HEK293 (cell line): ENCODE data around the gene PACS1.

Experiments
- CTCF ChIA-PET: fragments of 350-600 bp; formaldehyde crosslinking; extraction: SDS; loops from one replicate; lab custom pipeline; 2021; ENCODE audit warnings: antibody characterized with exemption; lab: Yijun Ruan, JAX
- POLR2A ChIA-PET: fragments of 300-600 bp; formaldehyde crosslinking; extraction: SDS; loops from one replicate; lab custom pipeline; 2020; ENCODE audit warnings: antibody characterized with exemption, inconsistent platforms; lab: Yijun Ruan, JAX
- H3K27ac ChIP-seq: fragments of 200-500 bp; sonication (Bioruptor generic); 2 replicates; pipeline ENCODE4 v1.5.1; 2014; ENCODE audit warnings: low read depth, low read length, control low read depth, inconsistent platforms; ENCODE audit errors: extremely low read depth
- H3K36me3 ChIP-seq, 2 experiments: fragments of 200-500 bp in 1 of 2; sonication (Bioruptor generic) in 1 of 2; 1 replicate in 1 of 2; 2 replicates in 1 of 2; pipeline ENCODE4 v1.5.1; 2014 to 2017; ENCODE audit warnings: inconsistent platforms in 2 of 2, low read length in 2 of 2; ENCODE audit not compliant: control insufficient read depth in 2 of 2, insufficient read depth in 1 of 2
- H3K4me1 ChIP-seq: fragments of 200-500 bp; sonication (Bioruptor generic); 2 replicates; pipeline ENCODE4 v1.5.1; 2014; ENCODE audit warnings: mild to moderate bottlenecking, low read length, inconsistent platforms; ENCODE audit not compliant: control insufficient read depth, insufficient read depth
- H3K4me3 ChIP-seq: 2 replicates; pipeline ENCODE4 v1.5.1; 2011; ENCODE audit warnings: low read depth, mild to moderate bottlenecking, control low read depth, low read length, moderate library complexity
- H3K9me3 ChIP-seq: fragments of 200-500 bp; sonication (Bioruptor generic); 2 replicates; pipeline ENCODE4 v1.5.1; 2014; ENCODE audit warnings: low read depth, low read length, inconsistent platforms; ENCODE audit not compliant: control insufficient read depth, insufficient read depth
- EGR2 ChIP-seq: fragments of 450-650 bp; formaldehyde crosslinking; IDR thresholded peaks from 2 replicates; pipeline ENCODE4 v1.5.1; 2016; ENCODE audit warnings: low read depth, missing biosample characterization, missing genetic modification characterization
- KLF10 ChIP-seq: fragments of 450-650 bp; IDR thresholded peaks from 2 replicates; pipeline ENCODE4 v1.5.1; 2018; ENCODE audit warnings: missing biosample characterization, mild to moderate bottlenecking, missing genetic modification characterization
- SETDB1 ChIP-seq: IDR thresholded peaks from one replicate; pipeline ENCODE4 v1.6.1; 2017; ENCODE audit warnings: mild to moderate bottlenecking, low read length, moderate library complexity, mixed read lengths; ENCODE audit not compliant: insufficient read length
- WT1 ChIP-seq: fragments of 450-650 bp; formaldehyde crosslinking; IDR thresholded peaks from 2 replicates; pipeline ENCODE4 v1.5.1; 2016; ENCODE audit warnings: missing biosample characterization, missing genetic modification characterization
- ZBTB20 ChIP-seq: fragments of 450-650 bp; formaldehyde crosslinking; IDR thresholded peaks from 2 replicates; pipeline ENCODE4 v1.5.1; 2016; ENCODE audit warnings: missing biosample characterization, missing genetic modification characterization
- ZFP3 ChIP-seq: fragments of 450-650 bp; formaldehyde crosslinking; IDR thresholded peaks from 2 replicates; pipeline ENCODE4 v1.5.1; 2016; ENCODE audit warnings: low read depth, missing biosample characterization, missing genetic modification characterization
- ZFP41 ChIP-seq: fragments of 450-650 bp; formaldehyde crosslinking; IDR thresholded peaks from 2 replicates; pipeline ENCODE4 v1.5.1; 2016; ENCODE audit warnings: missing biosample characterization, missing genetic modification characterization, borderline replicate concordance
- ZNF121 ChIP-seq: fragments of 450-650 bp; formaldehyde crosslinking; IDR thresholded peaks from 2 replicates; pipeline ENCODE4 v1.5.1; 2016; ENCODE audit warnings: missing biosample characterization, missing genetic modification characterization
- ZNF155 ChIP-seq: fragments of 450-650 bp; formaldehyde crosslinking; IDR thresholded peaks from 2 replicates; pipeline ENCODE4 v1.5.1; 2016; ENCODE audit warnings: missing biosample characterization, missing genetic modification characterization
- ZNF184 ChIP-seq: fragments of 450-650 bp; IDR thresholded peaks from 2 replicates; pipeline ENCODE4 v1.5.1; 2018; ENCODE audit warnings: missing biosample characterization, mild to moderate bottlenecking, missing genetic modification characterization
- ZNF23 ChIP-seq: fragments of 450-650 bp; formaldehyde crosslinking; IDR thresholded peaks from 2 replicates; pipeline ENCODE4 v1.5.1; 2016; ENCODE audit warnings: missing biosample characterization, missing genetic modification characterization, borderline replicate concordance
- ZNF341 ChIP-seq: fragments of 450-650 bp; formaldehyde crosslinking; IDR thresholded peaks from 2 replicates; pipeline ENCODE4; 2016; ENCODE audit warnings: low read depth, missing biosample characterization, missing genetic modification characterization
- ZNF404 ChIP-seq: fragments of 450-650 bp; formaldehyde crosslinking; IDR thresholded peaks from 2 replicates; pipeline ENCODE4 v1.5.1; 2017; ENCODE audit warnings: missing biosample characterization, missing genetic modification characterization
- ZNF48 ChIP-seq: fragments of 450-650 bp; formaldehyde crosslinking; IDR thresholded peaks from 2 replicates; pipeline ENCODE4 v1.5.1; 2016; ENCODE audit warnings: missing biosample characterization, missing genetic modification characterization
- ZNF501 ChIP-seq: fragments of 450-650 bp; formaldehyde crosslinking; IDR thresholded peaks from 2 replicates; pipeline ENCODE4 v1.5.1; 2016; ENCODE audit warnings: missing biosample characterization, missing genetic modification characterization
- ZNF596 ChIP-seq: fragments of 450-650 bp; IDR thresholded peaks from 2 replicates; pipeline ENCODE4 v1.5.0; 2018; ENCODE audit warnings: missing biosample characterization, mild to moderate bottlenecking, missing genetic modification characterization, moderate library complexity
- TF ChIP-seq, protein P1 (sequence below): fragments of 450-650 bp; formaldehyde crosslinking; IDR thresholded peaks from 2 replicates; pipeline ENCODE4 v1.5.1; 2016; ENCODE audit warnings: missing biosample characterization, missing genetic modification characterization
- TF ChIP-seq, protein P2 (sequence below): fragments of 450-650 bp; formaldehyde crosslinking; IDR thresholded peaks from 2 replicates; pipeline ENCODE4 v1.5.1; 2016; ENCODE audit warnings: missing biosample characterization, missing genetic modification characterization, borderline replicate concordance
- TF ChIP-seq, protein P3 (sequence below): fragments of 450-650 bp; formaldehyde crosslinking; IDR thresholded peaks from 2 replicates; pipeline ENCODE4 v1.5.1; 2016; ENCODE audit warnings: missing biosample characterization, missing genetic modification characterization
- TF ChIP-seq, protein P4 (sequence below): fragments of 450-650 bp; formaldehyde crosslinking; IDR thresholded peaks from 2 replicates; pipeline ENCODE4; 2016; ENCODE audit warnings: missing biosample characterization, missing genetic modification characterization
- TF ChIP-seq, protein P5 (sequence below): fragments of 450-650 bp; formaldehyde crosslinking; IDR thresholded peaks from 2 replicates; pipeline ENCODE4 v1.5.1; 2016; ENCODE audit warnings: missing biosample characterization, missing genetic modification characterization

PACS1 gene

DNA sequence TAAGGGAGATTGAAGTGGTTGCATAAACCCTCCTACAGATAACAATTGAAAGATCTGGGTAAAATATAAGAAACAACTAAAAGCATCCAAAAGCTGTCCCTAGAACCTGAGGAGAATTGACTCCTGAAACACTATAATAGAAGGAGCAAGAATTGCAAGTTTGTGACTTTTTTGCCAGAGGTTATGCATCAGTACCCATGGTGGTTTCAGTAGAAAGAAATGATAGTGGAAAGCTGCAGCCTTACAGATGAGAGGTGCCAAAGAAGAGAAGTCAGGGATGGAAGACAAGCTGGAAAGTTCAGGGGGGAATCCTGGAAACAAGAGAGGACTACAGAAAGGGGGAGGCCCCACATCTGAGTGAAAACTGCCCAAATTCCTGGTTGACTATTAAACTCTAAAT lies 80.7 kb downstream of the PACS1 start (continued):
- TF ChIP-seq, protein P1, sequence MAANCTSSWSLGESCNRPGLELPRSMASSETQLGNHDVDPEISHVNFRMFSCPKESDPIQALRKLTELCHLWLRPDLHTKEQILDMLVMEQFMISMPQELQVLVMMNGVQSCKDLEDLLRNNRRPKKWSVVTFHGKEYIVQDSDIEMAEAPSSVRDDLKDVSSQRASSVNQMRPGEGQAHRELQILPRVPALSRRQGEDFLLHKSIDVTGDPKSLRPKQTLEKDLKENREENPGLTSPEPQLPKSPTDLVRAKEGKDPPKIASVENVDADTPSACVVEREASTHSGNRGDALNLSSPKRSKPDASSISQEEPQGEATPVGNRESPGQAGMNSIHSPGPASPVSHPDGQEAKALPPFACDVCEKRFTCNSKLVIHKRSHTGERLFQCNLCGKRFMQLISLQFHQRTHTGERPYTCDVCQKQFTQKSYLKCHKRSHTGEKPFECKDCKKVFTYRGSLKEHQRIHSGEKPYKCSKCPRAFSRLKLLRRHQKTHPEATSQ: no peak
- TF ChIP-seq ZNF155 (tag by site-specific recombination) (no peak), SETDB1 (no peak), EGR2 (tag by site-specific recombination) (no peak), ZNF501 (tag by site-specific recombination) (no peak), WT1 (tag by site-specific recombination) (no peak), ZFP3 (tag by site-specific recombination) (no peak)

DNA sequence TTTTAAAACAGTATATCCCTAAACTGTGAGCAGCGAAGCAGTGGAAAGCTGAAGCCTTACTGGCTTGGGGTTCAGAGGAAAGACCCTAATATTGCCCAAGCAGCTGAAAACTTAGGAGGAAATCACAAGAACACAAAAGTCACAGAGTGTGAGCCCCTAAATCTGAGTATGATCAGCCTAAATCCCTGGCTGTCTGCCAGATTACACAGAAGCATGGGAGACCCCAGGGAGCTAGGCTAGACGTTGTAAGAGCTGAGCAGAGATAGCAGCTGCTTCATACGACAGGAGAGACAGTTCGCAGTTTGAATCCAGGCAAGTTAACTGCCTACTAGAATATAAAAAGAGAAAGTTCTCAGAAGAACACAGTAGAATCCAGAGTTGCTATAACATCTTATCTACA lies 81.2 kb downstream of the PACS1 start:
- peak; percentile 60 for TF ChIP-seq ZBTB20
- TF ChIP-seq, protein P2, sequence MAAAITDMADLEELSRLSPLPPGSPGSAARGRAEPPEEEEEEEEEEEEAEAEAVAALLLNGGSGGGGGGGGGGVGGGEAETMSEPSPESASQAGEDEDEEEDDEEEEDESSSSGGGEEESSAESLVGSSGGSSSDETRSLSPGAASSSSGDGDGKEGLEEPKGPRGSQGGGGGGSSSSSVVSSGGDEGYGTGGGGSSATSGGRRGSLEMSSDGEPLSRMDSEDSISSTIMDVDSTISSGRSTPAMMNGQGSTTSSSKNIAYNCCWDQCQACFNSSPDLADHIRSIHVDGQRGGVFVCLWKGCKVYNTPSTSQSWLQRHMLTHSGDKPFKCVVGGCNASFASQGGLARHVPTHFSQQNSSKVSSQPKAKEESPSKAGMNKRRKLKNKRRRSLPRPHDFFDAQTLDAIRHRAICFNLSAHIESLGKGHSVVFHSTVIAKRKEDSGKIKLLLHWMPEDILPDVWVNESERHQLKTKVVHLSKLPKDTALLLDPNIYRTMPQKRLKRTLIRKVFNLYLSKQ (tag by site-specific recombination): no peak
- peak; percentile 47; the same call in 1 of the 2 replicates for TF ChIP-seq ZNF341
- TF ChIP-seq, all 188 proteins: peak for 2
- H3K36me3 ChIP-seq: no peaks in the 10 kb centered on the region
- no peaks in the 10 kb centered on the region for H3K9me3 ChIP-seq
- H3K4me3 ChIP-seq: no peak overlapping the region
- H3K4me1 ChIP-seq: no peaks in the 10 kb centered on the region; the same call in 1 of the 2 replicates
- ChIA-PET POLR2A (interaction anchor here (0.6 kb wide), 1 partner anchor 119 kb away, joined by 6 read pairs; no protein-coding TSS in a partner anchor), CTCF (interaction anchor here (0.5 to 1.2 kb wide), 5 partner anchors 16 to 445 kb away, joined by 3 to 5 read pairs (median 3); no protein-coding TSS in a partner anchor)
- no peak overlapping the region for H3K27ac ChIP-seq

DNA sequence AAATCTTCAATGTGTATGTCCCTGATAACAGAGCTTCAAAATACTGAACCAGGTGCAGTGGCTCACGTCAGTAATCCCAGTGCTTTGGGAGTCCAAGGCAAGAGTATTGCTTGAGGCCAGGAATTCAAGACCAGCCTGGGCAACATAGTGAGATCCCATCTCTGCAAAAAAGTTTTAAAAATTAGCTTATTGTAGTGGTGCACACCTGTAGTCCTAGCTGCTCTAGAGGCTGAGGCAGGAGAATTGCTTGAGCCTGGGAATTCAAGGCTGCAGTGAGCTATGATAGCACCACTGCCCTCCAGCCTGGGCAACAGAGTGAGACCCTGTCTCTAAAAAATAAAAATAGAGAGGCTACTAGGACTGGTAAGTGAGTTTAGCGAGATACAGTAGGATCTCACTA lies 84.0 kb downstream of the PACS1 start:
- no peaks in the 10 kb centered on the region for H3K9me3 ChIP-seq
- POLR2A ChIA-PET: interaction anchor here (0.6 kb wide), 1 partner anchor 306 kb away, joined by 4 read pairs; no protein-coding TSS in a partner anchor
- CTCF ChIA-PET: interaction anchor here (0.6 kb wide), 1 partner anchor 10 kb away, joined by 5 read pairs; no protein-coding TSS in a partner anchor
- H3K4me1 ChIP-seq: no peaks in the 10 kb centered on the region; the same call in 1 of the 2 replicates
- H3K27ac ChIP-seq: no peak overlapping the region
- H3K4me3 ChIP-seq: no peak overlapping the region
- peak; percentile 70; the same call in 1 of the 2 replicates for TF ChIP-seq ZNF121 (tag by site-specific recombination)
- TF ChIP-seq, protein P3, sequence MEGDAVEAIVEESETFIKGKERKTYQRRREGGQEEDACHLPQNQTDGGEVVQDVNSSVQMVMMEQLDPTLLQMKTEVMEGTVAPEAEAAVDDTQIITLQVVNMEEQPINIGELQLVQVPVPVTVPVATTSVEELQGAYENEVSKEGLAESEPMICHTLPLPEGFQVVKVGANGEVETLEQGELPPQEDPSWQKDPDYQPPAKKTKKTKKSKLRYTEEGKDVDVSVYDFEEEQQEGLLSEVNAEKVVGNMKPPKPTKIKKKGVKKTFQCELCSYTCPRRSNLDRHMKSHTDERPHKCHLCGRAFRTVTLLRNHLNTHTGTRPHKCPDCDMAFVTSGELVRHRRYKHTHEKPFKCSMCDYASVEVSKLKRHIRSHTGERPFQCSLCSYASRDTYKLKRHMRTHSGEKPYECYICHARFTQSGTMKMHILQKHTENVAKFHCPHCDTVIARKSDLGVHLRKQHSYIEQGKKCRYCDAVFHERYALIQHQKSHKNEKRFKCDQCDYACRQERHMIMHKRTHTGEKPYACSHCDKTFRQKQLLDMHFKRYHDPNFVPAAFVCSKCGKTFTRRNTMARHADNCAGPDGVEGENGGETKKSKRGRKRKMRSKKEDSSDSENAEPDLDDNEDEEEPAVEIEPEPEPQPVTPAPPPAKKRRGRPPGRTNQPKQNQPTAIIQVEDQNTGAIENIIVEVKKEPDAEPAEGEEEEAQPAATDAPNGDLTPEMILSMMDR (tag by site-specific recombination): no peak
- no peaks in the 10 kb centered on the region for H3K36me3 ChIP-seq

DNA sequence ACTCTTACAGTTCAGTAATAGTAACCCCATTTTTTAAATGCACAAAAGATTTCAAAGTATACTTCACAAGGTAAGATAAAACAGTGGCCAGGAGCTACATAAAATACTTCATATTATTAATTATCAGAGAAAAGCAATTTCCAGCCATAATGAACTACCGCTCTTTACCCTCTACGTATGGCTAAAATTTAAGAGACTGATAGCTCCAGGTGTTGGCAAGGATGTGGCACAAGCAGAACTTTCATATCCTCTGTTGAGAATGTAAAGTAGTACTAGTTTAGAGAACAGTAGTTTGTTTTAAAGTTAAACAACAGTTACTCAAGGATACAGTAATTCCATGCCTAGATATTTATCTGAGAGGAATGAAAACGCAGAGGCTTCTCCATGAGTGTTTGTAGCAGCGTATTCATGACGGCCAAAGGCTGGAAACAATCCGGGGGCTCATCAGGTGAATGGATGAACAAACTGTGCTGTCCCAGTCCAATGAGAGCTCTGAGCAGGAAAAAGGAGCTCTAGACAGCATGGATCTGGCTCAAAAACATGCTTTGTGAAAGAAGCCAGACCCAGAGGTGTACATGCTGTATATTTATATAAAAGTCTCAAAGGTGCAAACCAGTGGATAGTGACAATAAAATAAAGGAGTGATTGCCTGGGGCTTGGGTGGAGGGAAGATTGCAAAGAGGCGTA lies 85.5 kb downstream of the PACS1 start:
- POLR2A ChIA-PET: no interaction called here

More for the DNA sequence above, 85.5 kb downstream of the PACS1 start:
- Histone ChIP-seq H3K27ac (no peak overlapping the region), H3K4me1 (peaks cover 6% of the 10 kb centered on the region; the same call in 1 of the 2 replicates), H3K9me3 (no peaks in the 10 kb centered on the region), H3K36me3 (no peaks in the 10 kb centered on the region), H3K4me3 (no peak overlapping the region)
- TF ChIP-seq ZNF404 (tag by site-specific recombination) (no peak), ZNF596 (no peak), ZNF23 (tag by site-specific recombination) (no peak), ZNF48 (no peak), KLF10 (tag by site-specific recombination) (no peak), ZBTB20 (no peak), ZFP41 (tag by site-specific recombination) (no peak), ZNF184 (no peak)
- TF ChIP-seq, protein P4, sequence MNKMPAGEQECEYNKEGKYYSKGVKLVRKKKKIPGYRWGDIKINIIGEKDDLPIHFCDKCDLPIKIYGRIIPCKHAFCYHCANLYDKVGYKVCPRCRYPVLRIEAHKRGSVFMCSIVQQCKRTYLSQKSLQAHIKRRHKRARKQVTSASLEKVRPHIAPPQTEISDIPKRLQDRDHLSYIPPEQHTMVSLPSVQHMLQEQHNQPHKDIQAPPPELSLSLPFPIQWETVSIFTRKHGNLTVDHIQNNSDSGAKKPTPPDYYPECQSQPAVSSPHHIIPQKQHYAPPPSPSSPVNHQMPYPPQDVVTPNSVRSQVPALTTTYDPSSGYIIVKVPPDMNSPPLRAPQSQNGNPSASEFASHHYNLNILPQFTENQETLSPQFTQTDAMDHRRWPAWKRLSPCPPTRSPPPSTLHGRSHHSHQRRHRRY: no peak
- TF ChIP-seq, protein P5, sequence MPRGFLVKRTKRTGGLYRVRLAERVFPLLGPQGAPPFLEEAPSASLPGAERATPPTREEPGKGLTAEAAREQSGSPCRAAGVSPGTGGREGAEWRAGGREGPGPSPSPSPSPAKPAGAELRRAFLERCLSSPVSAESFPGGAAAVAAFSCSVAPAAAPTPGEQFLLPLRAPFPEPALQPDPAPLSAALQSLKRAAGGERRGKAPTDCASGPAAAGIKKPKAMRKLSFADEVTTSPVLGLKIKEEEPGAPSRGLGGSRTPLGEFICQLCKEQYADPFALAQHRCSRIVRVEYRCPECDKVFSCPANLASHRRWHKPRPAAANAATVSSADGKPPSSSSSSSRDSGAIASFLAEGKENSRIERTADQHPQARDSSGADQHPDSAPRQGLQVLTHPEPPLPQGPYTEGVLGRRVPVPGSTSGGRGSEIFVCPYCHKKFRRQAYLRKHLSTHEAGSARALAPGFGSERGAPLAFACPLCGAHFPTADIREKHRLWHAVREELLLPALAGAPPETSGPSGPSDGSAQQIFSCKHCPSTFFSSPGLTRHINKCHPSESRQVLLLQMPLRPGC (tag by site-specific recombination): no peak
- CTCF ChIA-PET: interaction anchor here (0.5 to 0.7 kb wide), 5 partner anchors 20 to 136 kb away, joined by 3 to 5 read pairs (median 3); no protein-coding TSS in a partner anchor
